ENCODE results near the gene PPIAL4G. TPM values are rescaled to one million over a fixed set of nuclear protein-coding genes. Genes with fewer than 3 reads are reported as not detected.
"Not testable (repeated sequence)": the region's sequence is repeated elsewhere in the genome, so short reads cannot be mapped to it uniquely, and the experiment has no call there.

The PPIAL4G gene
- total RNA-seq = not detected

GRCh38 chr1:148483029-148483428 is at the start of gene PPIAL4G:
TSS of gene PPIAL4G (minus strand) at chr1:148483302. CDS start at chr1:148483252, 50 bp downstream.
- not testable (repeated sequence) for DNase-seq (ENCODE audit: low spot score in 2 of 2); H3K4me3 ChIP-seq

GRCh38 chr1:148532158-148532557 is 49.1 kb upstream of the PPIAL4G start:
- H3K9me3 ChIP-seq; intact Hi-C loops (cut with DNase I); H3K36me3 ChIP-seq; H3K4me3 ChIP-seq; H3K27ac ChIP-seq; H3K27me3 ChIP-seq; H3K4me1 ChIP-seq; DNase-seq (ENCODE audit: low spot score in 2 of 2): not testable (repeated sequence)

More at GRCh38 chr1:148483029-148483428, at the start of gene PPIAL4G:
- H3K4me1 ChIP-seq; H3K27me3 ChIP-seq; H3K36me3 ChIP-seq; intact Hi-C loops (cut with DNase I); H3K9me3 ChIP-seq; H3K27ac ChIP-seq: not testable (repeated sequence)

DNA sequence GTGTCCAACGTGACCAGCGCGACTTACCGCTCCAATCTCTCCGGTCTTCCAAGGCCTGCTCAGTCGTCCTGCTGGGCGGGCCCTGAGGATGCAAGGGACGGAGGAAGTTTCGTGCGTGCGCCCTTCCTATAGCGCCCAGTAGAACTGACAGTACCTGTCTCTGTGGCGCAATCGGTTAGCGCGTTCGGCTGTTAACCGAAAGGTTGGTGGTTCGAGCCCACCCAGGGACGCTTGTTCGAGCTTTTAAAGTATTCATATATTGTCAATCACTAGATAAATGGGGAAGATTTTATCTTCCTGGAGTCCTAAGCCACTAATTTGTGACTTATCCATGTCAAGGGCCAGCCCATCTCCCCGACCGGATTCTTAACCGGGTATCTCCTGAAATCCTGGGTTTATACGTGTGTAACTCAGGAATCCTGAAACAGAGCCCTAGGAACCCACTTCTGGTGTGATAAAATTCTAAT is 46.0 kb upstream of the PPIAL4G start:
- H3K4me1 ChIP-seq; H3K9me3 ChIP-seq; intact Hi-C loops (cut with DNase I); H3K27me3 ChIP-seq; H3K36me3 ChIP-seq: not testable (repeated sequence)
- Histone ChIP-seq H3K27ac (peak overlapping the region; percentile 37 to 59), H3K4me3 (peak overlapping the region; percentile 36 to 54)
- DNase-seq (ENCODE audit: low spot score in 2 of 2) = peak in 1 of 2 donors; percentile 64

DNA sequence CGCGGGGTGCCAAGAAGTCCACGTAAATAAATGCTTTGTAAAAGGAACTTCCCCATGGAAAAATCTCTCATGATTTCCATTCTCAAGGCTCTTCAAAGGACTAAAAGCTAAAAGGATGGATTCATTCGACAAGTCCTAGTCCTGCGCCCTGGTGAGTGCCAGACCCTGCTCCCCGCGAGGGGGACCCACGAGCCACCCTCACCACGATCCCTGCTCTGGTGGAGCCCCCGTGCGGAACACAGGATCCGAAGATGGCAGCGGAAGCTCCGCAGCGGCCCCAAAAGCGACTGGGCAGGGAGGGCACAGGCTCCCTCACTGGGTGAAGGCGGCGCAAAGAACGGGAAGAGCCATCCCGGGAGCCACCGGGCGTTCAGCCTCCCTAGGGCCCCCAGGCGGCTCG is 45.5 kb upstream of the PPIAL4G start:
- Histone ChIP-seq H3K27ac (peak overlapping the region in 1 of 2 donors; percentile 37), H3K4me3 (peak overlapping the region; percentile 36 to 54)
- intact Hi-C loops (cut with DNase I); H3K9me3 ChIP-seq; H3K4me1 ChIP-seq; H3K36me3 ChIP-seq; DNase-seq (ENCODE audit: low spot score in 2 of 2); H3K27me3 ChIP-seq: not testable (repeated sequence)
- peak in 1 of 3 experiments; percentile 37 for TF ChIP-seq CTCF (IDR thresholded peaks at IDR 0.05)

GRCh38 chr1:148526587-148526986 is 43.5 kb upstream of the PPIAL4G start:
- H3K36me3 ChIP-seq; H3K4me1 ChIP-seq; H3K27me3 ChIP-seq; intact Hi-C loops (cut with DNase I); H3K4me3 ChIP-seq; DNase-seq (ENCODE audit: low spot score in 2 of 2); H3K9me3 ChIP-seq; H3K27ac ChIP-seq: not testable (repeated sequence)

DNA sequence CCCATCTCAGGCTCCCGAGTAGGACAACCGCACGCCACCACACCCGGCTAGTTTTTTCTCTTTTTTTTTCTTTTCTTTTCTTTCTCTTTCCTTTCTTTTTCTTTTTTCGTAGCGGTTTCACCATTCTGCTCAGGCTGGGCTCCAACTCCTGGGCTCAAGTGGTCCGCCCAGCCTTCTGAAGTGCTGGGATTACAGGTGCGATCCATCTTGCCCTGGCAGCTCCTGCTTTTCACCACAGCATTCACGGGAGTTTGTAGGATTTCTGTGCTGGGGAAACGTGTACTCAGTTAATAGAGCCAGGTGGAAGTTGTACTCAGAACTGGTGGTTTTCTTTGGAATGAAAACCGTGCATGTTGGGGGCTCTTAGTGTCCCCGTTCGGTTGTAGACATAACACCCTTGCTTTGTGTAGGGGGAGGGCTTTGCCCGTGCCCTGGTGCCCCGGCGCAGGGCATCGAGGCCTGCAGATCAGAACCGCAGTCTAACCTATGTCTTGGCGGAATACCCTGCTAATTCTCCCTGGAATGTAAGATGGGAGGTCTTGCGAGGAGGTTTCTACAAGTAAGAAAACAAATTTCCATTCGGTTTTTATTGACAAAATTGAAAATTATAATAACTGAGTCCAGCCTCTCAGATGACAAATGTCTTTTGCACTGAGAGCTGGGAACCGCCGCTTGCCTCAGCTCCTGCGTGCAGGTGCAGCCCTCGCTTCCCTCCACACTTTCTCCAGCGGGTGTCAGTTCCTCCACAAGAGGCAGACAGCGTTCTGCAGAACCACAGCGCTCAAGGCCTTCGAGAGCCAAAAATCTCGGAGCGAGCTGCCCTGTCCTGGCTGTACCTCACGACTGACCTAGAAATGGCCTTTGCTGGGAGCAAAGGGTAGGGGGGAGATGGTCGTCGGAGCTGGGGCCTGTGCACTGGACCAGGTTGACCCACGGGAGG is 40.4 kb upstream of the PPIAL4G start:
- DNase-seq (ENCODE audit: low spot score in 2 of 2) = not testable (repeated sequence)
- Histone ChIP-seq H3K27ac (peak overlapping the region; percentile 28 to 67), H3K4me3 (peak overlapping the region in 1 of 2 donors; percentile 49)

GRCh38 chr1:148522561-148523204 is 39.6 kb upstream of the PPIAL4G start:
- H3K27me3 ChIP-seq; intact Hi-C loops (cut with DNase I); H3K36me3 ChIP-seq; H3K9me3 ChIP-seq; H3K4me1 ChIP-seq: not testable (repeated sequence)
- H3K27ac ChIP-seq = peak overlapping the region; percentile 28 to 67
- H3K4me3 ChIP-seq = peak overlapping the region; percentile 41 to 49
- peak; percentile 65 to 94 for DNase-seq (ENCODE audit: low spot score in 2 of 2)

More for the DNA sequence above, 40.4 kb upstream of the PPIAL4G start:
- H3K27me3 ChIP-seq; H3K4me1 ChIP-seq; H3K36me3 ChIP-seq; H3K9me3 ChIP-seq; intact Hi-C loops (cut with DNase I): not testable (repeated sequence)

DNA sequence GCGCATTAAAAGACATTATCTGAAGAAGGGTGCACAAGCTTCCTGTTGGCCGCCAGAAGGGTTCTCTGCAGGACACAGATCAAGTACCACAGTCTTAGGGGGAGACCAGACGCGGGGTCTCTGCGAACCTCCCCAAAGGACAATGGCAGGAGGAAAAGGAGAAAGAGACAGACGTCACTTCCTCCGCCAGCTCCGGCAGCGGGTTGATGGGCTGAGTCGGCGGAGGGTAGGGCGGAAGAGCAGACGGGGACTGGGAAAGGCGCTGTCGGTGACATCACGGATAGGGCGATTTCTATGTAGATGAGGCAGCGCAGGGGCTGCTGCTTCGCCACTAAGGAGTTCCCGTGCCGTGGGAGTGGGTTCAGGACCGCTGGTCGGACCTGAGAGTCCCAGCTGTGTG is 39.0 kb upstream of the PPIAL4G start:
- H3K36me3 ChIP-seq; H3K27me3 ChIP-seq; H3K9me3 ChIP-seq; H3K4me1 ChIP-seq; intact Hi-C loops (cut with DNase I): not testable (repeated sequence)
- peak overlapping the region in 1 of 2 donors; percentile 67 for H3K27ac ChIP-seq
- peak; percentile 63 to 91 for DNase-seq (ENCODE audit: low spot score in 2 of 2)
- H3K4me3 ChIP-seq = peak overlapping the region; percentile 40 to 49

GRCh38 chr1:148514310-148514709 is 31.2 kb upstream of the PPIAL4G start:
- H3K36me3 ChIP-seq; H3K27ac ChIP-seq; intact Hi-C loops (cut with DNase I); H3K27me3 ChIP-seq; H3K4me3 ChIP-seq; DNase-seq (ENCODE audit: low spot score in 2 of 2); H3K9me3 ChIP-seq; H3K4me1 ChIP-seq: not testable (repeated sequence)

- H3K36me3 ChIP-seq; H3K4me3 ChIP-seq; H3K9me3 ChIP-seq; DNase-seq (ENCODE audit: low spot score in 2 of 2); H3K4me1 ChIP-seq; H3K27ac ChIP-seq; intact Hi-C loops (cut with DNase I); H3K27me3 ChIP-seq: not testable (repeated sequence)
These were observed 29.6 kb upstream of the PPIAL4G start for GRCh38 chr1:148512571-148513184.

DNA sequence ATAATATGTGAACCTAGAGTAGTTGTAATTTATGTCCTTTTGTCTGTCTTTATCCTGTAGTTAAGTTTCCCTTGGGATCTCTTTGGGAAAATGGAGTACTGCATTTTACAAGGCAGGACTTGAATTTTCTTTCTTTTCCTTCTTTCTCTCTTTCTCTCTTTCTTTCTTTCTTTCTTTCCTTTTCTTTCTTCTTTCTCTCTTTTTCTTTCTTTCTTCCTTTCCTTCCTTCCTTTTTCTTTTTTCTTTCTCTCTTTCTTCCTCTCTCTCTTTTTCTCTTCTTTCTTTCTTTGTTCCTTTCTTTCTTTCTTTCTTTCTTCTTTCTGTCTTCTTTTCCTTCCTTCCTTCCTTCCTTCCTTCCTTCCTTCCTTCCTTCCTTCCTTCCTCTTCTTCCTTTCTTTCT is 10.8 kb upstream of the PPIAL4G start:
- DNase-seq (ENCODE audit: low spot score in 2 of 2); H3K4me3 ChIP-seq; intact Hi-C loops (cut with DNase I); H3K27ac ChIP-seq; H3K27me3 ChIP-seq; H3K4me1 ChIP-seq; H3K9me3 ChIP-seq; H3K36me3 ChIP-seq: not testable (repeated sequence)

GRCh38 chr1:148481134-148481533 is 2.0 kb downstream of the PPIAL4G start:
- H3K4me1 ChIP-seq; DNase-seq (ENCODE audit: low spot score in 2 of 2); H3K27ac ChIP-seq; H3K36me3 ChIP-seq; intact Hi-C loops (cut with DNase I); H3K4me3 ChIP-seq; H3K27me3 ChIP-seq; H3K9me3 ChIP-seq: not testable (repeated sequence)
